ENCODE measurements around the gene EZH1. TPM values are rescaled to one million over a fixed set of nuclear protein-coding genes. Genes with fewer than 3 reads are reported as not detected.

EZH1 gene
- total and polyA plus RNA-seq, 2 experiments from 2014 or later: 9.5 to 22.5 TPM

DNA sequence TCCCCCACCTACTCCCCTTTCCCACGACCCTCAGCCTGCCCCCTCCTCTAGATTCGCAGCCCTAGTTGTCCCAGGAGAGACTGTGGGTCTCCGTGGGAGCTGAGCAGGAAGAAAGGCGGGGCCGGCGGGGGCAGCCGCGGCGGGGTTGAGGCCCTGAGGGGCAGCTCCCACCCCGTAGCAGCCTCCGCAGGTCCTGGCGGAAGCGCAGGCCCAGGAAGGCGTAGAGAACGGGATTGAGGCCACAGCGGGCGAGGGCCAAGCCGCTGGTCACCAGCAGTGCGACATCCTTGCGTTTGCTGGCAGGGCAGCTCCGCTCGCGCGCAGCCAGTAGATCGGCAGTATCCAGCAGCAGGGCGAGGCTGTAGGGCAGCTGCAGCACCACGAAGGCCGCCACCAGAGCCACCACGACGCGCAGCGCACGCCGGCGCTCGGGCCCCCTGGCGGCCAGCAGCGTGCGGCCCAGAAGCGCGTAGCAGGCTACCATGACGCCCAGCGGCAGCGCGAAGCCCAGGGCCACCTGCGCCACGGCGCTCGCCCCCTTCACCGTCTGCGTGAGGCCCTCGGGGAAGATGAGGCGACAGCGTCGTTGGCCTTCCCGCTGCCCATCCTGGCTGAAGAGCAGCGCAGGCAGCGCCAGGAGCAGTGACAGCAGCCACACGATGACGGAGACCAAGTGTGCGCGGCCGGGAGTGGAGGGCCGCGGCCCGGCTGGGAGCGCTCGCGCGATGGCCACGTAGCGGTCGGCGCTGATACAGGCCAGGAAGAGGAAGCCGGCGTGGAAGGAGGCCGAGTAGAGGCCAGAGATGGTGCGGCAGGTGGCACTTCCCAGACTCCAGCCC lies 65.1 kb downstream of the EZH1 start:
- Histone ChIP-seq H3K79me2 (peaks cover 22% of the 10 kb centered on the region), H3K27ac (peak overlapping the region; percentile 98), H2AFZ (peak overlapping the region; percentile 83), H3K36me3 (replicated peaks; ENCODE audit: insufficient read depth, low read depth) (no peaks in the 10 kb centered on the region), H3K4me1 (ENCODE audit: insufficient read depth) (peaks cover 35% of the 10 kb centered on the region), H3K9me3 (ENCODE audit: low read depth) (no peaks in the 10 kb centered on the region), H3K27me3 (no peaks in the 10 kb centered on the region), H3K4me2 (peak overlapping the region; percentile 89), H3K4me3 (no peak overlapping the region), H3K9me2 (replicated peaks; ENCODE audit: insufficient read depth) (no peaks in the 10 kb centered on the region), H4K20me1 (ENCODE audit: insufficient read depth, poor library complexity, severe bottlenecking) (peaks cover 12% of the 10 kb centered on the region)
- WGBS (ENCODE audit: low lambda C conversion rate, missing lambda C conversion rate): 16% methylated on average over 65 of the region's 78 CpGs
- TF ChIP-seq EZH2phosphoT487 (IDR thresholded peaks at IDR 0.05; ENCODE audit: low read depth, severe bottlenecking, unreplicated experiment): no peak
- TF ChIP-seq, protein P1, sequence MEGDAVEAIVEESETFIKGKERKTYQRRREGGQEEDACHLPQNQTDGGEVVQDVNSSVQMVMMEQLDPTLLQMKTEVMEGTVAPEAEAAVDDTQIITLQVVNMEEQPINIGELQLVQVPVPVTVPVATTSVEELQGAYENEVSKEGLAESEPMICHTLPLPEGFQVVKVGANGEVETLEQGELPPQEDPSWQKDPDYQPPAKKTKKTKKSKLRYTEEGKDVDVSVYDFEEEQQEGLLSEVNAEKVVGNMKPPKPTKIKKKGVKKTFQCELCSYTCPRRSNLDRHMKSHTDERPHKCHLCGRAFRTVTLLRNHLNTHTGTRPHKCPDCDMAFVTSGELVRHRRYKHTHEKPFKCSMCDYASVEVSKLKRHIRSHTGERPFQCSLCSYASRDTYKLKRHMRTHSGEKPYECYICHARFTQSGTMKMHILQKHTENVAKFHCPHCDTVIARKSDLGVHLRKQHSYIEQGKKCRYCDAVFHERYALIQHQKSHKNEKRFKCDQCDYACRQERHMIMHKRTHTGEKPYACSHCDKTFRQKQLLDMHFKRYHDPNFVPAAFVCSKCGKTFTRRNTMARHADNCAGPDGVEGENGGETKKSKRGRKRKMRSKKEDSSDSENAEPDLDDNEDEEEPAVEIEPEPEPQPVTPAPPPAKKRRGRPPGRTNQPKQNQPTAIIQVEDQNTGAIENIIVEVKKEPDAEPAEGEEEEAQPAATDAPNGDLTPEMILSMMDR (IDR thresholded peaks at IDR 0.05; ENCODE audit: poor library complexity): peak; percentile 71
- peak; percentile 91 for DNase-seq (ENCODE audit: low spot score)

DNA sequence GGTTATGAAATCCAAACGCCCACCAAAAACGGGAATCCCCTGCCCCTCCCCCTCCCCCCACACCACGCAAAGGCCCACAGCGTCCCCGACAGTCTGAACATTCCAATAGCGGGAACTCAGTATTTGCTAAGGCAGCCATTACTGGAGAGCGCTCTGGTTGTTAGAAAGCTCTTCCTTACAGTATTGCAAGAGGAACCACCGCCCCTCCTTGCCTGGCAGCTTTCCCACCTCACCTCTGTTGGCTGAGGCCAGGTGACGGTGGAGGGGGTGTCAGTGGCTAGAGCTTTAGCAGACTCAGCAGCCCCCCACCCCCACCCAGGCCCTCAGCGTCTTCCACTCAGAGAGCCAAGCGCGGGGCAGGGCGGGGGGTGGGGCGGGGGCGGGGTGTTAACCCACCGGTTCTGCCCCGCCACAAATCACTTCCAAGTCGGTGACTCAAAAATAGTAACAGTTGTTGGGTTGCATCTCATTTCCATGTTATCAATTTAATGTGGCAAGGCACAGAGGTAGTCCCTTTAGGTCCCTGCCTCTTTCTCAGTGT lies 65.8 kb downstream of the EZH1 start:
- Histone ChIP-seq H3K4me2 (peak overlapping the region; percentile 89), H4K20me1 (ENCODE audit: insufficient read depth, poor library complexity, severe bottlenecking) (peaks cover 16% of the 10 kb centered on the region), H3K9me3 (ENCODE audit: low read depth) (no peaks in the 10 kb centered on the region), H3K79me2 (peaks cover 27% of the 10 kb centered on the region), H2AFZ (peak overlapping the region; percentile 83), H3K9me2 (replicated peaks; ENCODE audit: insufficient read depth) (no peaks in the 10 kb centered on the region), H3K27ac (peak overlapping the region; percentile 98), H3K4me1 (ENCODE audit: insufficient read depth) (peaks cover 42% of the 10 kb centered on the region), H3K36me3 (replicated peaks; ENCODE audit: insufficient read depth, low read depth) (no peaks in the 10 kb centered on the region), H3K4me3 (no peak overlapping the region), H3K27me3 (no peaks in the 10 kb centered on the region)
- WGBS (ENCODE audit: low lambda C conversion rate, missing lambda C conversion rate): 10% methylated on average over 9 of the region's 18 CpGs
- TF ChIP-seq EZH2phosphoT487 (IDR thresholded peaks at IDR 0.05; ENCODE audit: low read depth, severe bottlenecking, unreplicated experiment) (no peak), EZH2 (IDR thresholded peaks at IDR 0.05; ENCODE audit: borderline replicate concordance) (no peak)
- TF ChIP-seq, protein P1 (IDR thresholded peaks at IDR 0.05; ENCODE audit: poor library complexity): peak; percentile 18
- DNase-seq (ENCODE audit: low spot score): peak; percentile 76

DNA sequence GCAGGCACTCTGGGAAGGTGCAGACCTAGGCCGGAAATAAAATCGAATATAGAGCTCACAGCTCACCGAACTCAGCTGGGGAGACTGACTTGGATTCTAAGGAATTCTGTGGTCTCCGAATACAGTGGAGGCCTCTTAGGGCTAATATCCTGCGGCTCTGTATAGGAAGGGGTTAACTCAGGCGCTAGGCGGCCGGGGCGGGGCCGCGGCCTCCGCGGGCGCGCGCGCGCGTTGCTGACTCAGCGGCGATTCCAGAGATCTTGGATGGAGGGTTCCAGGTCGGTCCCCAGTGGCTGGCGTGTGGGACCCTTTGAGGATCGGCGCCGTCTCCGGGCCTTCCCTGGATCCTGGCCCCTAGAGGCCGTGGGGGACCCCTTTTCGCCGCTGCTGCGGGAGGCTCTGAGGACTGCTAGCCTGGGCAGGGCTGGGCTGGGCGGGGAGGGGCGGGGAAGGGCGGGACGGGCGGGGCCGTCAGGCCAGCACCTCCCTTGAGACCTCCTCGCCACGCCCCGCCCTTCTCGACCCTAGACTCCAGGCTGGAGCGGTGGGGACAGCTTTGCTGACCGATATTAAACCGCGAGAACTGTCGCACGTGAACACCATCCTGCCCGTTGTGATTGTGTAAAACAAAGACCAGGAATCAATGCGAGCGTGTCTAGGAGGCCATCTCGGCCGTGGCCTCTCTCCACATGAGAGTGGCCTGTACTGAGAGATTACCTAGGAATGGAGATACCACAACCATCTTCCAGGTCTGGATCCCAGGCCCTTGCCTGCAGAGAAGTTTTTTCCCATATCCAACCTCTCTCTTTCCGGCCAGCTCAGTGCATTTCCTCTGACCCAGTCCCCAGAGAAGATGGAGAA lies 66.7 kb downstream of the EZH1 start:
- Histone ChIP-seq H3K27ac (peak overlapping the region; percentile 98), H3K36me3 (replicated peaks; ENCODE audit: insufficient read depth, low read depth) (no peaks in the 10 kb centered on the region), H3K27me3 (no peaks in the 10 kb centered on the region), H3K79me2 (peaks cover 32% of the 10 kb centered on the region), H3K4me2 (peak overlapping the region; percentile 89), H2AFZ (peak overlapping the region; percentile 83), H3K9me2 (replicated peaks; ENCODE audit: insufficient read depth) (no peaks in the 10 kb centered on the region), H3K9me3 (ENCODE audit: low read depth) (no peaks in the 10 kb centered on the region), H3K4me1 (ENCODE audit: insufficient read depth) (peaks cover 46% of the 10 kb centered on the region), H4K20me1 (ENCODE audit: insufficient read depth, poor library complexity, severe bottlenecking) (peaks cover 16% of the 10 kb centered on the region), H3K4me3 (peak overlapping the region; percentile 59)
- TF ChIP-seq EZH2phosphoT487 (IDR thresholded peaks at IDR 0.05; ENCODE audit: low read depth, severe bottlenecking, unreplicated experiment) (no peak), EZH2 (IDR thresholded peaks at IDR 0.05; ENCODE audit: borderline replicate concordance) (no peak)
- TF ChIP-seq, protein P1 (IDR thresholded peaks at IDR 0.05; ENCODE audit: poor library complexity): no peak
- 3% methylated on average over 43 of the region's 53 CpGs for whole genome bisulfite sequencing (ENCODE audit: low lambda C conversion rate, missing lambda C conversion rate)
- peak; percentile 93 for DNase-seq (ENCODE audit: low spot score)
